Cardiac muscle cell (in vitro differentiated cells and primary cell): Measurements from ENCODE around the gene ADAMTSL1. TPM values are rescaled to one million over a fixed set of nuclear protein-coding genes. Genes with fewer than 3 reads are reported as not detected.

ENCODE experiments used
- DNase-seq, 2 donors: peaks; one replicate each; pipeline versions ENCODE4 v3.0.0 to v3.0.0-alpha.2; 2010 to 2017; ENCODE audit warnings: low read depth in 1 of 2, low spot score in 1 of 2
- H3K27ac ChIP-seq: fragments of 200-600 bp; sonication (generic); 2 replicates; pipeline ENCODE4 v1.5.1; 2016
- H3K27me3 ChIP-seq: fragments of 200-600 bp; sonication (generic); 2 replicates; pipeline ENCODE4 v1.6.0; 2016; ENCODE audit warnings: control low read depth
- H3K36me3 ChIP-seq: fragments of 200-600 bp; sonication (generic); 2 replicates; pipeline ENCODE4 v1.5.1; 2016; ENCODE audit warnings: control low read depth
- H3K4me1 ChIP-seq: fragments of 200-600 bp; sonication (generic); 2 replicates; pipeline ENCODE4 v1.8.1; 2017; ENCODE audit warnings: low read depth, mild to moderate bottlenecking, mixed run types
- H3K4me3 ChIP-seq: fragments of 200-600 bp; sonication (generic); 2 replicates; pipeline ENCODE4 v1.5.1; 2016; ENCODE audit warnings: mild to moderate bottlenecking
- H3K9me3 ChIP-seq: fragments of 200-600 bp; sonication (generic); 2 replicates; pipeline ENCODE4 v1.5.1; 2017; ENCODE audit warnings: low read depth, mild to moderate bottlenecking, control low read depth
- CTCF ChIP-seq: IDR thresholded peaks from 2 replicates; pipeline ENCODE4 v1.5.1; 2012; ENCODE audit warnings: low read depth, mild to moderate bottlenecking, low read length
- polyA plus RNA-seq: library from polyadenylated mRNA; unstranded; fragments of >200 nt; fragmentation: Nextera tagmentation; extraction: Ambion mirVana; gene quantifications from 2 replicates; pipeline ENCODE4 v1.2.1, GENCODE V29; 2016
- total RNA-seq: library from RNA; depleted of rRNA; stranded (reverse); fragments of >200 nt; gene quantifications from 2 replicates; pipeline ENCODE4 v1.2.3, GENCODE V29; 2016

Gene ADAMTSL1
- total and polyA plus RNA-seq, 2 experiments from 2014 or later = 12.6 to 63.0 TPM

GRCh38 chr9:18673179-18673578 lies 199.2 kb downstream of the ADAMTSL1 start:
- DNase-seq = no peak
- H3K4me3 ChIP-seq = no peak overlapping the region
- no peak overlapping the region for H3K27ac ChIP-seq
- no peaks in the 10 kb centered on the region for H3K36me3 ChIP-seq
- no peak for TF ChIP-seq CTCF
- peaks cover 26% of the 10 kb centered on the region for H3K4me1 ChIP-seq
- H3K27me3 ChIP-seq = no peaks in the 10 kb centered on the region
- no peaks in the 10 kb centered on the region for H3K9me3 ChIP-seq

- H3K27me3 ChIP-seq = no peaks in the 10 kb centered on the region
- H3K9me3 ChIP-seq = no peaks in the 10 kb centered on the region
- no peak for TF ChIP-seq CTCF
- H3K27ac ChIP-seq = no peak overlapping the region
- H3K36me3 ChIP-seq = no peaks in the 10 kb centered on the region
- peaks cover 26% of the 10 kb centered on the region for H3K4me1 ChIP-seq
- H3K4me3 ChIP-seq = no peak overlapping the region
- peak in 1 of 2 donors; percentile 34 for DNase-seq
Measured at GRCh38 chr9:18675332-18675731, 201.4 kb downstream of the ADAMTSL1 start.

GRCh38 chr9:18675973-18676372 lies 202.0 kb downstream of the ADAMTSL1 start:
- Histone ChIP-seq H3K27ac (no peak overlapping the region), H3K36me3 (no peaks in the 10 kb centered on the region), H3K27me3 (no peaks in the 10 kb centered on the region), H3K4me3 (no peak overlapping the region), H3K9me3 (no peaks in the 10 kb centered on the region), H3K4me1 (peaks cover 26% of the 10 kb centered on the region)
- no peak for TF ChIP-seq CTCF
- no peak for DNase-seq

GRCh38 chr9:18676525-18676924 lies 202.6 kb downstream of the ADAMTSL1 start:
- H3K9me3 ChIP-seq = no peaks in the 10 kb centered on the region
- H3K27ac ChIP-seq = no peak overlapping the region
- H3K36me3 ChIP-seq = no peaks in the 10 kb centered on the region
- H3K4me1 ChIP-seq = peaks cover 26% of the 10 kb centered on the region
- no peak for TF ChIP-seq CTCF
- no peak overlapping the region for H3K4me3 ChIP-seq
- no peak for DNase-seq
- H3K27me3 ChIP-seq = no peaks in the 10 kb centered on the region

DNA sequence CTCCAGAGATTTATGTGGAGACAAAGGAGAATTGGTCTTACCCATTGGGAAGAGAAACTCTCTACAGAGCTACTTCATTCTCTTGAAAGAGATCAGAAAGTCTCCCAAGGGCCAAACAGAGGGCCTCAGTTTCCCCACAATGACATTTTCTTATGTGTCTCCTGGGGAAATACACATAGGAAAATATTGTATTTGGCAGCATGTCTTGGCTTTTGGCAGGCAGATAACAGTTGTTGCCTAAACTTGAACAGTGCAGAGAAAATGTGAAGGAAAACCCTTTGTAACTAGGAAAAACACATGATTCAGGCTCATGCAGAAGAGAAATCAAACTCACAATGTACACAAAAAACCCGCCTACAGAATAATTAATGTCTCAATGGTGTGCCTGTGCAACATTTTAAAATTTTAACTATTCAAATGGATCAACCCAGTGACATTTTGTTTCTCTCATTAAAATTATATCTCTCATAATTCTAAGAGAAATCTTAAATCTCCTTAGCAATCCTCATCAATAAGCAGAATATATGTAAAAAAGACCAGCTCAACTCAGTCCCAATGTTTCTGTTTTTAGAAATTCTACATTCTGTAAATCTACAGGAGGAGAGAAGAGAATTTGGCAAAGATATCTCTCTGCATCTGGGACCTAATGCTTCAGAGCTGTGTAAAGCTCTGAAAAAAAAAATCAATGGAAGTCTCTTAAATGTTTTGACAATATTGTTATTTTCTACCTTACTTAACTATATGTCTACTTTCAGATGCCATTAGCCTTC lies 205.1 kb downstream of the ADAMTSL1 start:
- Histone ChIP-seq H3K4me1 (peaks cover 27% of the 10 kb centered on the region), H3K27me3 (no peaks in the 10 kb centered on the region), H3K9me3 (no peaks in the 10 kb centered on the region), H3K36me3 (no peaks in the 10 kb centered on the region), H3K4me3 (no peak overlapping the region), H3K27ac (no peak overlapping the region)
- no peak for TF ChIP-seq CTCF
- peak in 1 of 2 donors; percentile 37 for DNase-seq
